ENCODE results near the gene PDK4.
"Not testable (repeated sequence)": the region's sequence is repeated elsewhere in the genome, so short reads cannot be mapped to it uniquely, and the experiment has no call there.

Gene PDK4

GRCh38 chr7:95604397-95604796 is 8.1 kb upstream of the PDK4 start:
- not testable (repeated sequence) for ATAC-seq

DNA sequence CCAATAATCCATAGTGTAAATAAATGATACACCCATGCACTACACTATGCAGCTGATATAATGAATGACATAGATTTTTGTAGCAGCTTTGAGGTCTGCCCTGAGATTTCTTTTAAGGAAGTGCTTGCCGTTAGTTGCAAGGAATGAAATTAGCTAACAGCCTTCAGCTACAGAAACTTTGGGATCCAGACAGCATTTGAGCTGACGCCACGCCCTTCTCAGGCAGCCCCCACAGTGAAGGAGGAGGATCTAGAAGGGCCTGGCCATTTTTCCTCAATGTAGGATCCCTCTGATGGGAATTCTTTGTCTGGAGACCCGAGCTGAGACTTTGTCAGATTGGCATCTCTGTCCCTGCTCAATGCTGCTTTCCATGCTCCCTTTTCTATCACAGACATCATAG is 6.1 kb upstream of the PDK4 start:
- ATAC-seq: no peak

DNA sequence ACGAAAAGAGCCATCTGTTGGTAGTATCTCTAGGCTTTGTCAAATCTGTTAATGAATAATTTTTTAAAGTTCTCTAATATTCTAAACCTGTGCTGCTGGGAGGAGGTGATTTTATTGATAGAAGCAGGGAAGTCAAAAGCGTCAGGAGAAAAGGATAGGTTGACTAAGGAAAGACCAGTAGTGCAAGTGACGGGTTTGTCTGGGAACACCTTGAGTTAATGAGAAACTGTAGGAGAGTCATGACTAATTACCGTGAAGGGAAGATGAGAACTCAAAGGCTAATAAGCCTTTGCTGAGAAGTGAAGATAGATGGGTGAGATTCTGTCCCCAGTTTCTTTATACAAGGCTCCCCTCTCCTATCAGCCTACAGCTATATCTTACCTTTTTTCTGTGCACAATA is 5.0 kb upstream of the PDK4 start:
- ATAC-seq: no peak

GRCh38 chr7:95599069-95599468 is 2.8 kb upstream of the PDK4 start:
- no peak for ATAC-seq

GRCh38 chr7:95598511-95598910 is 2.2 kb upstream of the PDK4 start:
- ATAC-seq: no peak

GRCh38 chr7:95595746-95596197 is 544 bp downstream of the PDK4 start:
- ATAC-seq: no peak

- no peak for ATAC-seq
These were observed 2.1 kb downstream of the PDK4 start for GRCh38 chr7:95594185-95594584.

DNA sequence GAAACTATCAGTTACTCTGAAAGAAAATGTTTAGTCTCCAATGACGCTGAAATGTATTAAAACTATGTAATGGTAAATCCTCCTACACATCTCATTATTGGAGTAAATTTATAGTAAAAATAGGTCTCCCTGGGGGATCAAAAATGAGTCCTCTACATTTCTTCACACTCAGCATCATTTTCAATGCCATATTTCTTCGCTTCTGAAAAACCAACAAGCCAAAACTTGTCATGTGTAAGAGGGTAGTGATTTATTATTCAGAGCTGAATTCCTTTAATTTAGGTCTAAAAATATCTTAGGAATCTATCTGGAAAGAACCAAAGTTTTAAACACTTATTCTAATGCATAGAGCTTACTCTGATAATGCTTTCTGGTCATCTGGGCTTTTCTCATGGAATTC is 3.0 kb downstream of the PDK4 start:
- ATAC-seq: no peak

GRCh38 chr7:95592570-95592969 is 3.7 kb downstream of the PDK4 start:
- no peak for ATAC-seq

- no peak for ATAC-seq
These were observed 5.7 kb downstream of the PDK4 start for GRCh38 chr7:95590387-95591248.

DNA sequence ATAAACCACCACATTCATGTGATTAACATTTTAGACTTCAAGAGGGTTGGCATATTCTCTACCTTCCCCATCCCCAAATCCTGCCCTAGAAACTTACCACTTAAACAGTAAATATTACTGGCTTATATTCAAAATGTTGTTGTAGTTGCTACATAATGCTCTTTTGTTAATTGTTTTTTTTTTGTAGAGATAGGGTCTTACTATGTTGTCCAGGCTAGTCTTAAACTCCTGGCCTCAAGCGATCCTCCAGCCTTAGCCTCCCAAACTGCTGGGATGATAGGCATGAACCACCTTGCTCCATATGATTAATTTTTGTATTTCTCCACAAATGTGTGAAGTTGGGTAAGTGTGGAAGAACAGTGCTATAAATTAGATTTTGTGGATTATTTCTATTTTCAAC is 6.5 kb downstream of the PDK4 start:
- ATAC-seq: no peak

GRCh38 chr7:95589031-95589430 is 7.3 kb downstream of the PDK4 start:
- ATAC-seq: no peak

DNA sequence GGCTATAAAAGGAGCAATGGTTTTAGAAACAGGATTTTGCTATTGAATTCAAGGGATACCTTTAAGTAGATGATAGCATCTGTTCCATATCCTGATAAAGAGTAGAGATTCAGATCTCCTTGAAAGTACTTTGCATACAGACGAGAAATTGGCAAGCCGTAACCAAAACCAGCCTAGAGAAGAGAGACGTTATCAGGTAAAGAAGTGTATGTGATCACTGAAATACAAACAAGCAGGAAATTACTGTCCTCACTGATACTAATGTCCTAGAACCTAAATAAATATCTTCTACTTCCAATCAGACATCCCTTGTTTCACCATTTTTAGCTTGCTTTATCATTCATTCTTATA is 9.4 kb downstream of the PDK4 start:
- no peak for ATAC-seq

- no peak for ATAC-seq
These were observed 10.9 kb downstream of the PDK4 start for GRCh38 chr7:95585426-95585789.

DNA sequence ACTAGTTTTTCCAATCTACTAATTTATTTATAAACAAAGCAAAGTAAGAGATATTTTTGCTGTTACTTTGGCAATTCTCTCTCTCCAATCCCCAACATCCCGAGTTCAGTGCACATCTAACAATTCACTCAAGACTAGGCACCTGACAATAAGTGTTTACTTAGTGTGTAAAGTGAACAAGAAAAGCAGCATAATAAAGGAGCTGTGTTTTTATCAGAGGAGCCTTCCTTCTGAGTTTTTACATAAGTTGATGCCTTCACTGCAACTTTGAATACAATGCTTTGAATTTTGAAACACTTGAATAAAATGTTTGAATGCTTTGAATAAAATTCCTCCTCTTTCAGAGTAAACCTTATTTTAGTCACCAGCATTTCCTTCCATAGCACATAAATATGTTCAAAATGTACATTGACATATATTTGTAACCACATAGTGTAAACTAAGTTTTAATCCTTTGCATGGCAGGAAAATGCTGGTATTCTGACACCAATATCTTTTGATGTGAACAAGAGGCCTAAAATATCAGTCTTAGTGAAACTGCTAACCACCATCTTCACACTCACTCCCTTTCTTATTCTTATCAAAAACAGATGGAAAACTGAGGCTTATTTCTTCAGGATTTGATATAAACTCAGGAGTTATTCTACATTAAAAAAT is 11.4 kb downstream of the PDK4 start:
- no peak for ATAC-seq

- no peak for ATAC-seq
These were observed 12.3 kb downstream of the PDK4 start for GRCh38 chr7:95583834-95584621.

DNA sequence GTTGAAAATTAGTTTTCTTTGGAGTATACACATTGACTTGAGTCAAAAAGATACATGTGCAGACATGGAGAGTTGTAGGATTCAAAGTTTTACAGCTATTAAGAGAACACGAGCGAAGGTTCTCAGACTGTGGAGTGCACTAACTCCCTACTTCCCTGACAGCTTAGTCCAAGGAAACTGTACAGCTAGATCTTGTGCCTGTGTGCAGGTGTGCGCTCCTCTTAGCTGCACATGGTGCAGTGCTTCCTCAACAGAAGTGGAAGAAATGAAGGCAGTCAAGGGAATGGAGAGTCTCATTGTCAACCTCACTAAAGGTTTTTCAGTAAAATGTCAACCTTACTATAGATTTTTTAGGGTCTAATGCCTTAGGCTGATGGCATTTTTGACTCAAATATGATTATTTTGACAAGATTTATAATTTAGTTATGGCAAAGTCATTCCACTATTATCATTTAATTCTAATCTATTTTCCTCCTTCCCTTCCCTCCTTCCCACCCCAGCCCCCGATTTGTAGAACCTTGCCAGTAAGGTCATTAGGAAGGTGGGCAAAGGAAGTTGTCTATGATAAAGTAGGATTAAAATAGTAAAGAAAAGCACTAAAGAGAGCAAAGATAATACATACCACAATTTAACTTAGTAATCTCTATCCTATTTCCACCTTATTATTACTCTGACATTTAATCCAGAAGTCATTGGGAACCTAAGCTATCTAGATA is 13.6 kb downstream of the PDK4 start:
- no peak for ATAC-seq

GRCh38 chr7:95581467-95581866 is 14.8 kb downstream of the PDK4 start:
- ATAC-seq: no peak

- no peak for ATAC-seq
These were observed 17.0 kb downstream of the PDK4 start for GRCh38 chr7:95579318-95579717.

GRCh38 chr7:95578299-95578855 is 17.9 kb downstream of the PDK4 start:
- no peak for ATAC-seq

DNA sequence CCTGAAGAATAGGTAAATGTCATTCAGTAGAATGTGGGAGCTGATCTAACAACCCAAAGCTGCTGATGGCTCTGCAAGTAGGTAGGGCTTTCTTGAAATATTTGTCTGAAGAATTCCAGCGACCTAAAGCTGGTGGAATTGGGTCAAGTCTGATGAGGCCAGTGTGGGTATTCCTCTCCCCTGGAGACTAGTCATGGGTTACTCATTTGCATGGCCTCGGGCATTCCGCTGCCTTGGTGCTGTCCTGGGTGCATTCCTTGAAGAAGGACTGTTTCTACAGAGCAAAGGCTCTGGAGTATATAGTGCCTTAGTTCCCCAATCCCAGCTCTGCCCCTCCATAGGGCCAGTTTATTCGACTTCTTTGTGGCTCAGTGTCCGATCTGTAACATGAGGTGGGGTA is 19.2 kb downstream of the PDK4 start:
- no peak for ATAC-seq

GRCh38 chr7:95569720-95570119 is 26.6 kb downstream of the PDK4 start:
- no peak for ATAC-seq

DNA sequence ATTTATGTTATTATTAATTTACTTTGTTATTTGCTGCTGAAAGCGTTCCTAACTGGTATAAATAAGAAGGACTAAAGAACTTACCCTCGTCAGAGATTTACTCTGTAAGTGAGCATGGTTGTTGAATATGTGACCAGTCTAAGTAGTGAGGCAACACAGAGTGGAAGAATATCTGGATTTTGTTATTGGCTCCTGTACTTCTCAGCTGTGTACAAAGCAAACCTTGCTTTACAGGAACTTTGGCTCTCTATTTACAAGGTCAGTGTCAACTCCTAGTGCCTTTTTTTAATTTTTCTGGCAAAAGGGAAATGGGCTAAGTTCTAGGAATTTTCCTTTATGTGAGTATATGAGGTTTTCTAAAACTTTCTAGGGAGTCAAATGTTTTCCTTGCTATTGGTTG is 35.6 kb downstream of the PDK4 start:
- no peak for ATAC-seq
